ENCODE measurements around the gene DHRS2.
"Not testable (repeated sequence)": the region's sequence is repeated elsewhere in the genome, so short reads cannot be mapped to it uniquely, and the experiment has no call there.

DHRS2 gene

GRCh38 chr14:23636317-23637211, at the start of gene DHRS2:
Gene DHRS2 (plus strand): TSS chr14:23636364. CDS start chr14:23638865, 2,501 bp downstream.
- DNase-seq (ENCODE audit: low read depth): no peak

GRCh38 chr14:23588884-23589598, 47.1 kb upstream of the DHRS2 start:
- DNase-seq (ENCODE audit: low read depth): peak; percentile 86

DNA sequence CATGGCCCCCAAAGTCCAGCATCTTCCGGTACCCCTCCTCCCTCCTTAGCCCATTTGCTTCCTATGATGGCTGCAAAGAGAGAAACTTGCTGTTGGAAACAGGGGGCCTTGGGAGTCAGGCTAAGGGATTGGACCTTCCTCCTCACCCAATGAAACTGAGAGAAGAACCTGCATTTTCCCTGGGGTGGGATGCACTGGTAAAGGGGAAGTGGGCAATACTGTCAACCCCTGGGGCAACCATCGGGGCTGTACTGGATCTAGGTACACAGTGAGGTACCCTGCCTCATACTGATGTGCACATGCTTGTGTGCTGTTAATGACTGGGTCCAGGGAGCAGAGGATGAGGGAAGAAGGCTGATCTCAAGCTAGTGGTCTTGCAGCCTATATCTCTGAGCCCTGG, 46.6 kb upstream of the DHRS2 start:
- no peak for DNase-seq (ENCODE audit: low read depth)

GRCh38 chr14:23590198-23590597, 46.0 kb upstream of the DHRS2 start:
- DNase-seq (ENCODE audit: low read depth): no peak

DNA sequence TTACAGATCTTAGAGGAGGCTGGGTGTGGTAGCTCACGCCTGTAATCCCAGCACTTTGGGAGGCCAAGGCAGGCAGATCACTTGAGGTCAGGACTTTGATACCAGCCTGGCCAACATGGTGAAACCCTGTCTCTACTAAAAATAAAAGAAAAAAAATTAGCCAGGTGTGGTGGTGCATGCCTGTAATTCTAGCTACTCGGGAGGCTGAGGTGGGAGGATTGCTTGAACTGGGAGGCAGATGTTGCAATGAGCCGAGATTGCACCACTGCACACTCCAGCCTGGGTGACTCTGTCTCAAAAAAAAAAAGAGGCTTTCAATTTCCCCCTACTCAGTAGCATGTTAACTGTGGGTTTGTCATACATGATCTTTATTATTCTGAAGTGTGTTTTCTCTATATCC, 42.0 kb upstream of the DHRS2 start:
- not testable (repeated sequence) for DNase-seq (ENCODE audit: low read depth)

DNA sequence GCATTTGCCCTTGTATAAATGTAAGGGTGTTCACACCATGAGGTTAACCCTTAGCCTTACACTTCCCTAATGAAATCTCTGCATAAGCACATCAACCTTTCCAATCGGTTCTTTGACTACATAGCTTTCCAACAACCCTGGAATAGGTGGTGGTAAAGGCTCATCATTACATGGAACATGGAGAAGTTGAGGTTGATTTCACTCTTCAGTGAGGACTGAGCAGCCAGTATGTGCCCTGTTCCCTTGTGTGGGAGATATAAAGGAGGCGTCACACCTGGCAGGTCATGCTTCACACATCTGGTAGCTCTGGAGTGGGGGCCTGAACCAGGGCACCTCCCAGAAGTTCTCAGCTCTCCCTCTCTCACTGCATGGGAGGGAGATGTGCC, 35.8 kb upstream of the DHRS2 start:
- DNase-seq (ENCODE audit: low read depth): no peak

DNA sequence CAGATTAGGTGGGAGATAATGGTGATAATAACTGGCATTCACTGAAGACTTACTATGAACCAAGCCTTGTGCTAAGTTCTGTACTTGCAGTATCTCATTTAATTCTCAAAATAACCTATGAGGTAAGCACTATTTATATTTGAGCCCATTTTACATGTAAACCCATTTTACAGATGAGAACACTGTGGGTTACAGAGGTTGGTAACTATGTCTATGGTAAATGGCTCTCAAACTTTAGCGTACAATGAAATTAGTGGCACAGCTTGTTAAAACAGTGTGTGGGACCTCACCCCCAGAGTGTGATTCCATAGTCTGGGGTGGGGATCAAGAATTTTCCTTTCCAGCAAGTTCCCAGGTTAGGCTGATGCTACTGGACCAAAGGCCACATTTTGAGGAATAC, 35.4 kb upstream of the DHRS2 start:
- no peak for DNase-seq (ENCODE audit: low read depth)

- DNase-seq (ENCODE audit: low read depth): no peak
Measured at GRCh38 chr14:23601424-23601823, 34.7 kb upstream of the DHRS2 start.

- no peak for DNase-seq (ENCODE audit: low read depth)
Measured at GRCh38 chr14:23601845-23602180, 34.4 kb upstream of the DHRS2 start.

- DNase-seq (ENCODE audit: low read depth): no peak
Measured at GRCh38 chr14:23602181-23603095, 33.7 kb upstream of the DHRS2 start.

GRCh38 chr14:23603103-23603502, 33.1 kb upstream of the DHRS2 start:
- DNase-seq (ENCODE audit: low read depth): no peak

DNA sequence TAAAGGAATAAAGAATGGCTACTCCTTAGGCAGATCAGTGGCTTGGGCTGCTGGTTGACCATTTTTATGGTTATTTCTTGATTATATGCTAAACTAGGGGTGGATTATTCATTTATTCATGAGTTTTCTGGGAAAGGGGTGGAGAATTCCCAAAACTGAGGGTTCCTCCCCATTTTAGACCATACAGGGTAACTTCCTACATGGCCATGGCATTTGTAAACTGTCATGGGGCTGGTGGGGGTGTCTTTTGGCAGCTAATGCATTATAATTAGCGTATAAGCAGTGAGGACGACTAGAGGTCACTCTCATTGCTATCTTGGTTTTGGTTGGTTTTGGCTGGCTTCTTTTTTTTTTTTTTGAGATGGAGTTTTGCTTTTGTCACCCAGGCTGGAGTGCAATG, 32.0 kb upstream of the DHRS2 start:
- DNase-seq (ENCODE audit: low read depth): no peak

GRCh38 chr14:23604675-23605170, 31.4 kb upstream of the DHRS2 start:
- no peak for DNase-seq (ENCODE audit: low read depth)

DNA sequence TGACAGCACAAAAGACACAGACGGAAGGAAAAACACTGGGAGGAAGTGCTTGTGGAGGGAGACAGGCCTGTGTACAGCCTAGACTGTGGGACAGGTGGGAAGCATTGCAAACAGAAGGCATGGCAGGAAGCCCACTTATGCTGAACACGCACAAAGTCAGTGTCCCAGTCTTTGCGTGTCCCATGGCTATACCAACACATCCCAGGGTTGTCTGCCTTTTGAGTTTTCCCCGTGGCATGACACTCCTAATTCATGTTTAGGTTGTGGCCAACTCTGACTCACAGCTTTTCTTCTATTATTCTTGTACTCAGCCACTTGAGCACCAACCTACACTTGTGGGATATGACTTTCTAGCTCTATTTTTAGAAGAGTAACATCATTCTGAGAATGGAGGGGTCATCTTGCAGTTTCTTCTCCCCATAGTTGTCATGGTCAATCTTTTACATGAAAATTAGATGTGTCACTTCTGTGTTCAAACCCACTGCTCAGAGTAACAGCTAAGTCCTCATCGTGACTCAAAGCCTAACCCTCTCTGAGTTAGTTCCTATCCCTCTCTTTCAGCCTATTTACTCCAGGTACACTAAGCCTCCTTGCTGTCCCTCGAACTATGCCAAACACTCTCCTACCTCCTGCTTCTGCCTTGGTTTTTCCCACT, 30.1 kb upstream of the DHRS2 start:
- DNase-seq (ENCODE audit: low read depth): no peak

DNA sequence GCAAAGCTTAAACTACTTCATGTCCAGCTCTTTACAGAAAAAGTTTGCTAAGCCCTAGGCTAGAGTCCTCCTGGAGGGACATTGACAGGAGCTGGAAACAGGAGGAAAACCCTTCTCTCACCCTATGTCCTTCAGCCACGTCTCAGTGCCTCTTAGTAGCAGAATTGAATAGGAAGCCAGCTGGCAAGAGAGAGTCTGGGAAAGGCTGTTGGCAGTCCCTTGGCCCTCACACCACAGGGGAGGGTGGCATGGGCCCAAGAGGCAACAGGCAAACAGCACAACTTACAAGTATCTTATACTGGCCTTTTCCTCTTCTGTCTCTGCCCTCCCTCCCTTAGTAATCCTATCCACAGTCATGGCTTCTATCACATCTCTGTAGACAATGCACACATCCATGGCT, 27.7 kb upstream of the DHRS2 start:
- DNase-seq (ENCODE audit: low read depth): no peak

DNA sequence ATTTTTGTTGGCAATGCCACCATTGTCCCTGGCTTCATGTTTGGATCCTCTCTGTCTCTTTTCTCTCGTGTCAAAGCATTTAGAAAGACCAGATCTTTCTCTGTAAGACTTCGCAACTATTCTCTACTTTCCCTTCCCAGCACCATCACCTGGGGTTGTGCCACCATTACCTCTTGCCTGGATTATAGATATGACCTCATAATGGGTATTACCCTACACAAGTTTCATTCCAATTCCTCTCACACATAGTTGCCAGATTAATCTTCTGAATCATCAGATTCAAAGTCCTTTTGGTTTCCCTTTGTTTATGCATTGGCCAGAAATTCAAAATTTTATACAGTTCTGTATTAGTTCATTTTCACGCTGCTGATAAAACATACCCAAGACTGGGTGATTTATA, 27.2 kb upstream of the DHRS2 start:
- no peak for DNase-seq (ENCODE audit: low read depth)

GRCh38 chr14:23609411-23610089, 26.6 kb upstream of the DHRS2 start:
- DNase-seq (ENCODE audit: low read depth): not testable (repeated sequence)

GRCh38 chr14:23610090-23610814, 25.9 kb upstream of the DHRS2 start:
- no peak for DNase-seq (ENCODE audit: low read depth)

- DNase-seq (ENCODE audit: low read depth): no peak
Measured at GRCh38 chr14:23610815-23611289, 25.3 kb upstream of the DHRS2 start.

GRCh38 chr14:23612354-23612732, 23.8 kb upstream of the DHRS2 start:
- DNase-seq (ENCODE audit: low read depth): no peak

All from ELR (cell line).